Sciatic nerve (tissue), 2 donors: ENCODE results near the gene ANKRD1. TPM values are rescaled to one million over a fixed set of nuclear protein-coding genes. Genes with fewer than 3 reads are reported as not detected.

Experiments
- ATAC-seq: fragments of 200-7000 bp; cut with Tn5 transposase; one replicate; pipeline ENCODE4 v1.9.1; 2020; ENCODE audit warnings: mild to moderate bottlenecking, moderate library complexity
- DNase-seq: peaks from one replicate; pipeline ENCODE4 v3.0.0-alpha.2; 2020; ENCODE audit warnings: low spot score
- intact Hi-C: fragments of 100-400 bp; cut with DNase I; formaldehyde crosslinking; loops from one replicate; pipeline ENCODE4 v1.14.2; 2022
- total RNA-seq: library from RNA; stranded (reverse); fragmentation: NEBNext Ultra II Directional; extraction: Animal tissue kit (Norgen Biotek cat#: 25700); gene quantifications from one replicate; pipeline ENCODE4 v1.2.1, GENCODE V29; 2021
- donor health status: DM: no; HTN: no; CAD: no.
- donor health status: DM: no; HTN: no; CAD: no.

Gene ANKRD1
- total RNA-seq, 1 donor from 2014 or later = 0.36 TPM

- intact Hi-C loops = no loop called here
- no peak for DNase-seq
- ATAC-seq = no peak
Observed at GRCh38 chr10:90937645-90938258, 16.9 kb upstream of the ANKRD1 start.

DNA sequence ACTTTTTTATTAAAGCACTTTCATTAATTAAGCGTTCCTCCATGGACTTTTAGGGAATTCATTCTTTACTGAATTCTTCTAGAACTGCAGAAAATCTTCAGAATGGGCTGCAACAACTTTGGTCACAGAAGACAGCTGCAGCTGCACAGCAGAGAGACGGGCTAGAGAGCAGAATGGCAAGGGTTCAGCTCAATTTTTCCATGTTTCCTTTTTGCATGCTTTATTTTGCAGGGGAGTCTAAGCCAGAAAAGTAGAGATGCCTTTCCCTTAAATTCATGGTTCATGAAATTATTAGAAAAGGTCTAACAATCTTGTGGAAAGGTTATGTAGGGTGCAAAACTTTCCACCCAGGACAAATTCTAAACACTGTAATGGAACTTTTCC, 15.4 kb upstream of the ANKRD1 start:
- DNase-seq (no peak), ATAC-seq (no peak)
- intact Hi-C loops = no loop called here

GRCh38 chr10:90935581-90936275, 14.8 kb upstream of the ANKRD1 start:
- DNase-seq (no peak), ATAC-seq (no peak)
- intact Hi-C loops = no loop called here

- ATAC-seq (peak; percentile 69), DNase-seq (no peak)
- intact Hi-C loops = no loop called here
Observed at GRCh38 chr10:90930971-90931871, 10.3 kb upstream of the ANKRD1 start.

DNA sequence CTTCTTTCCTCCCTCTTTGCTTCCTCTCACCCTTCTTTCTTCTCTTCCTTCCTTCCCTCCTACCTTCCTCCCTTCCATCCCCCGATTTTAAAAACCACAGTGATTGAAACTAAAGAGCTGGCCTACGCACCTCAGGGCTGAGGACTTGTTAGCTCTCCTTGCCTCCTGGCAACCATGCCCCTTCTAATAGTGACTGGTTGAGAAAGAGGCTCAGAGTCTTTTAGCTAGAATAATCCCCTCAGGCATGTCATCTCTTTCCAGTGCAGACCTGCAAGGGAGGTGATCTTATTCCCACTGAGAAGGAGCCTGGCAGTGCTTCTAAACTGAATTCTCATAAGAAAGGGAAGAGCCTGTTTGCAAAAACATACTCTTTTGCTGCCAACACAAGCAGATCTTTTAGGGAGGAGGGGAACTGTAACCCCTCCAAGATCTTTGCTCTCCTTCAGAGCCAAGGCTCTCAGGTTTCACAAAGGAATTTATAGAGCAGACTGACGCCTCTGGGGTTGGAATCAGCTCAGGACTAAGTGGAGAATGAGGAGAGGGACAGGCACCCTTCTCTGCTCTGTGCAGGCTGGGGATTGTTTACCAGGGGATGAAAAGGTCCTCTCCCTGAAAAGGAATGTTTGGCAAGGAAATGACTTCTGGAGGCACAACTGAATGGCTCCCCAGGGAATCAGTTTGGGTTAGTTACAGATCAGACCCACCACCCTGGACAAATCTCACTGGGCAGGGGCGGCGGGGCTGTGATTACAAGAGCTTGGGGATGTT, 9.4 kb upstream of the ANKRD1 start:
- ATAC-seq (peak; percentile 92), DNase-seq (no peak)
- intact Hi-C loops = no loop called here

GRCh38 chr10:90929179-90929578, 8.3 kb upstream of the ANKRD1 start:
- DNase-seq (no peak), ATAC-seq (no peak)
- intact Hi-C loops = no loop called here

GRCh38 chr10:90927293-90927692, 6.4 kb upstream of the ANKRD1 start:
- ATAC-seq (no peak), DNase-seq (no peak)
- intact Hi-C loops = no loop called here

DNA sequence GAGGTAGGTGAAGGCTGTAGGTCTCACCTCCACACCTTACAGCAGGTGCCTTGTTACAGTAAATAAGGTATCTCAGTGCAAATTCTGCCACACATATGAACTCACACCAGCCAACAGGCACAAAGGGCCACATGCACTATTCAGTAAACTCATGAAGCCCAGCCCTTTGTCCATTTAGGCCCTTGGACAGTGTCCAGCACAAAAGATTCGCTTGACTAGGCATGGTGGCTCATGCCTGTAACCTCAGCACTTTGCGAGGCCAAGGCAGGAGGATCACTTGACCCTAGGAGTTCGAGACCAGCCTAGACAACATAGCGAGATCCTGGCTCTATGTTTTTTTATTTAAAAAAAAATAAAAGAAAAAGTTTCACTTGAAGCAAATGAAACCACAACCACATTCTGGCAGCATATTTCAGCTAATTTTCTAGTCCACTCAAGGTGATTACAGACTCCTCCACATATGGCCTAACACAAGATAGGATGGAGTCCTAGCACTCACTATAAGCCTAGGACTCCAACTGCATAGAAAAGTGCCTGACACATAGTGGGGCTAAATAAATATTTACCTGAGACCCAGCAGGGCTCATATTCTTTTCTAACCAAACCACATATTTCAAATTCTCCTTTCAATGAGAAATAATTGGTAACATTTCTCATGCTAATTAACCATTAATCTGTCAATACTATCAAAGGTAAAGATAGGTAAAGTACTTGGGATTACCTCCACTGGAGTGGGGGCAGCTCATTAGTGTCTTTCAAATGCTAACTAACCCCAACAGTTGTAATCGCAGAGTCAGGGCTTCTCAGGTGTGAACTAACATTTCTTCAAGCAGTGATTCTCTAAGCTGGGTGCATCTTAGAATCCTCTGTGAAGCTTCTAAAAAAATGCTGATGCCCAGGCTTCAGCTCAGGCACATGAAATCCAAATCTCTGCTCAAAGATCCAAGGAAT, 4.5 kb upstream of the ANKRD1 start:
- intact Hi-C loops = no loop called here
- ATAC-seq = no peak
- DNase-seq = no peak

GRCh38 chr10:90924552-90924951, 3.7 kb upstream of the ANKRD1 start:
- no peak for DNase-seq
- no peak for ATAC-seq
- intact Hi-C loops = no loop called here

GRCh38 chr10:90923111-90923731, 2.3 kb upstream of the ANKRD1 start:
- intact Hi-C loops = no loop called here
- ATAC-seq (no peak), DNase-seq (no peak)

GRCh38 chr10:90921906-90922305, 1.0 kb upstream of the ANKRD1 start:
- DNase-seq (no peak), ATAC-seq (no peak)
- intact Hi-C loops = no loop called here

DNA sequence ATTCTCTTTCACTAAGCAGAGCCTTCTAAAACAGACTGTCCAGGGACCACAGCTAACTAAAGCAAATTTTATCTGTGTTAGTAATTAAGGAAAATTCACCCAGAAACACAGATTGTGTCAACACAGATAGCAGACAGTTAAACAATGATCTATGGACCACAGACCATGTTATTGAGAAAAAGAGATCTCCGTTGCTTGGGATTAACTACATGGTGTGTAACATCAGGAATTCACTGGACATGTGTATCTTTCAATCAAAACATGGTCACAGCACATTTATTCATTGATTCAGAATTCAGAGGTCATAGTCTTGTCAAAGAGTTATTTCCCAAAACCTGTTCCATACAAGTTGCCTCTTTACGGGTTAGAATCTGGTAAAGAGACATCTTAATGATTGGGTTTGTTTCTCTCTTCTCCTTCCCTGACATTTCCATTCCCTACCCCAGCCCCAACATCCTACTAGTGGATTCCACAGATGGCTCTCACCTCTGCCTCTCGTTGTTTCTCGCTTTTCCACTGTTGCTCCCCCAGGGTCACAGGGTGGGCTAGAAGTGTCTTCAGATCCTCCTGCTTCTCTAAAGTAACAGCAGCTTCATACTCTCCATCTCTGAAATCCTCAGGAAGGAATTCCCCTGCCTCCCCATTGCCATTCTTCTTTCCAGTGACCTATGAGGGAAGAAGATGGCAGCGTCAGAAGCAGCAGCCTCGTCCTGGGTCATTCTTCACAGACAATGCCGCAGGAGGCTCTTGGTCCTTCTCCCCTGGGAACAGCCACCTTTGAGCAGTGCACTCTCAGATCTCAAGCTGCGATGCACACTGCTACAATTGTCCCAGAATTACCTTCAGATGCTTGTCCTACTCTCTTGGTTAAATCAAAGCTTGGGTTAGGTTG, 958 bp downstream of the ANKRD1 start:
- ATAC-seq = no peak
- intact Hi-C loops = no loop called here

GRCh38 chr10:90917968-90918318, 2.9 kb downstream of the ANKRD1 start:
- intact Hi-C loops = no loop called here
- DNase-seq (no peak), ATAC-seq (no peak)

More for the DNA sequence above, 958 bp downstream of the ANKRD1 start:
- DNase-seq = no peak

- no peak for ATAC-seq
- no peak for DNase-seq
- intact Hi-C loops = no loop called here
Observed at GRCh38 chr10:90917238-90917967, 3.5 kb downstream of the ANKRD1 start.

- DNase-seq = no peak
- ATAC-seq = no peak
- intact Hi-C loops = no loop called here
Observed at GRCh38 chr10:90916392-90917237, 4.3 kb downstream of the ANKRD1 start.

DNA sequence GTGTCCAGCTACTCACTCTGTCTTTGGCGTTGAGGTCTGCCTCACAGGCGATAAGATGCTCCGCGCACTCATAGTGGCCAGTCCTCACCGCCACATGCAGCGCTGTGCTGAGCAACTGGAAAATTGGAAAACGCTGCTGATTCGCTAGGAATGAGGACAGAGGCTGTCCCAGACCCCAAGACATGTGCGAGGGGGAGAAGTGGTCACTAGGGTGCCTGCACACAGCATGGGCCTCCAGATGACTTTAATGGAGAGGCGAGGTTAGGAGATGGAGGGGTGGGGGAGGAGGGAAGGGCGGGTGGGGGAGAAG, 5.2 kb downstream of the ANKRD1 start:
- intact Hi-C loops = no loop called here
- ATAC-seq = no peak

More for the DNA sequence above, 5.2 kb downstream of the ANKRD1 start:
- no peak for DNase-seq
